ENCODE results near the gene TSPAN9.

DNA sequence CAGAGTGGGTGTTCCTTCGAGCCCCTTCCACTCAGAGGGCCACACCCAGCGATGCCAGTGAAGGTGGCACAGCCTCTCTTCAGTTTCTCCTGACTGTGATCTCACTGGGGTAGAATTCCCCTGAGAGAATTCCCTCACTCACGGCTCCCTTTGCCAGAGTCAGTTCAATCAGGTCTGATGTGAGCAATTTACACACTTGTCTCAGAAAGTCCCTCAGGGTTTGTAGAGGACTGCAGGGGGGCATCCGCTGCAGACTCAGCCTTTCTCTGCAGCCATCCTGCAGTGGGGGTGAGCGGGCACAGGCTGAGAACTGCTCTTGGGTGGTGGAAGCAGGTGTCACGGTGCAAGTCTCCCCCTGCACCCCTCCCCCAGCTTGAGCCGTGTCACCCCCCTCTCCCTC lies 208.4 kb downstream of the TSPAN9 start:
- TF ChIP-seq, protein P1, sequence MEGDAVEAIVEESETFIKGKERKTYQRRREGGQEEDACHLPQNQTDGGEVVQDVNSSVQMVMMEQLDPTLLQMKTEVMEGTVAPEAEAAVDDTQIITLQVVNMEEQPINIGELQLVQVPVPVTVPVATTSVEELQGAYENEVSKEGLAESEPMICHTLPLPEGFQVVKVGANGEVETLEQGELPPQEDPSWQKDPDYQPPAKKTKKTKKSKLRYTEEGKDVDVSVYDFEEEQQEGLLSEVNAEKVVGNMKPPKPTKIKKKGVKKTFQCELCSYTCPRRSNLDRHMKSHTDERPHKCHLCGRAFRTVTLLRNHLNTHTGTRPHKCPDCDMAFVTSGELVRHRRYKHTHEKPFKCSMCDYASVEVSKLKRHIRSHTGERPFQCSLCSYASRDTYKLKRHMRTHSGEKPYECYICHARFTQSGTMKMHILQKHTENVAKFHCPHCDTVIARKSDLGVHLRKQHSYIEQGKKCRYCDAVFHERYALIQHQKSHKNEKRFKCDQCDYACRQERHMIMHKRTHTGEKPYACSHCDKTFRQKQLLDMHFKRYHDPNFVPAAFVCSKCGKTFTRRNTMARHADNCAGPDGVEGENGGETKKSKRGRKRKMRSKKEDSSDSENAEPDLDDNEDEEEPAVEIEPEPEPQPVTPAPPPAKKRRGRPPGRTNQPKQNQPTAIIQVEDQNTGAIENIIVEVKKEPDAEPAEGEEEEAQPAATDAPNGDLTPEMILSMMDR (IDR thresholded peaks at IDR 0.05): no peak
- TF ChIP-seq EP300 (IDR thresholded peaks at IDR 0.05): no peak
- no peak for TF ChIP-seq POLR2A (IDR thresholded peaks at IDR 0.05; ENCODE audit: low read depth)
- no peak for TF ChIP-seq POLR2AphosphoS5 (IDR thresholded peaks at IDR 0.05)
